ENCODE results near the gene FAM20C. TPM values are rescaled to one million over a fixed set of nuclear protein-coding genes. Genes with fewer than 3 reads are reported as not detected.

The FAM20C gene
- total RNA-seq, 2 donors from 2014 or later: 33.5 to 53.5 TPM

DNA sequence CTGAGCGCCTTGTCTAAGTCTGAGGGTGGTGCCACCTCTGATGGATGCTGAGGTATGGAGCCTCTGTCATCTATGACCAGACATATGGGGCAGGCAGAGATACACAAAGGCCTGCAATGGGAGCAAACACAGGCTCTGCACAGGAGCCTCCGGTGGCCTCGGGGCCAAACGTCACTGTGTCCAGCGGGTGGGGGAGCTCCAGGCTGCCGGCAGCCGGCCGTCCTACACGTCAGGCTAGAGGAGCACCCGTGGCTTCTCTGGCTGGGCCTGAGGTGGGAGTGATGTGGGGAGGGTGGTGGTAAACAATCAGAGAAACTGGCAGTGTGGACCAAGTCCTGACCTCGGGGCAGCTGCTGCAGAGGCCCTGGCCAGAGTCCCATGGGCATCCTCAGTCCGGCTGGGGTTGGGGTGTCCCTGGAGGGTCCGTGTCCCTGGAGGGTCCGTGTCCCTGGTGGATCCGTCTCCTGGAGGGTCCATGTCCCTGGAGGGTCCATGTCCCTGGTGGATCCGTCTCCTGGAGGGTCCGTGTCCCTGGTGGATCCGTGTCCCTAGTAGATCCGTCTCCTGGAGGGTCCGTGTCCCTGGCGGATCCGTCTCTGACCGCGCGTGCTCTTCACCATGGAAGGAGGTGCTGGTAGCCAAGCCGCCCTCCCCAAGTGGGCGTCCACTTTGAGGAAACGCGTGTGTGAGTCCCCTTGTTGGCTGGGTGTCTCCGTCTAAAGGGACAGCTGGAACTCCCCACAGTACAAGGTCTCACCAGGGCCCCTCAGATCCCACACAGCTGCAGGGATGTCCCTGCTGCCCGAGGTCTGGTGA lies 24.2 kb upstream of the FAM20C start:
- no peak overlapping the region for H3K9ac ChIP-seq (ENCODE audit: extremely low read depth, low read length, poor library complexity, severe bottlenecking)
- TF ChIP-seq, protein P1, sequence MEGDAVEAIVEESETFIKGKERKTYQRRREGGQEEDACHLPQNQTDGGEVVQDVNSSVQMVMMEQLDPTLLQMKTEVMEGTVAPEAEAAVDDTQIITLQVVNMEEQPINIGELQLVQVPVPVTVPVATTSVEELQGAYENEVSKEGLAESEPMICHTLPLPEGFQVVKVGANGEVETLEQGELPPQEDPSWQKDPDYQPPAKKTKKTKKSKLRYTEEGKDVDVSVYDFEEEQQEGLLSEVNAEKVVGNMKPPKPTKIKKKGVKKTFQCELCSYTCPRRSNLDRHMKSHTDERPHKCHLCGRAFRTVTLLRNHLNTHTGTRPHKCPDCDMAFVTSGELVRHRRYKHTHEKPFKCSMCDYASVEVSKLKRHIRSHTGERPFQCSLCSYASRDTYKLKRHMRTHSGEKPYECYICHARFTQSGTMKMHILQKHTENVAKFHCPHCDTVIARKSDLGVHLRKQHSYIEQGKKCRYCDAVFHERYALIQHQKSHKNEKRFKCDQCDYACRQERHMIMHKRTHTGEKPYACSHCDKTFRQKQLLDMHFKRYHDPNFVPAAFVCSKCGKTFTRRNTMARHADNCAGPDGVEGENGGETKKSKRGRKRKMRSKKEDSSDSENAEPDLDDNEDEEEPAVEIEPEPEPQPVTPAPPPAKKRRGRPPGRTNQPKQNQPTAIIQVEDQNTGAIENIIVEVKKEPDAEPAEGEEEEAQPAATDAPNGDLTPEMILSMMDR (conservative IDR thresholded peaks at IDR 0.05): no peak
- no peak overlapping the region for H3K27ac Mint-ChIP-seq
- no peaks in the 10 kb centered on the region for H3K36me3 Mint-ChIP-seq (ENCODE audit: low read depth)
- 92 to 96% methylated on average over 23 to 31 of the region's 31 CpGs for WGBS, 2 experiments (ENCODE audit: insufficient coverage in 1 of 2, insufficient read length in 1 of 2)
- H3K4me1 Mint-ChIP-seq: peaks cover 4% of the 10 kb centered on the region
- DNase-seq: no peak
- no peak overlapping the region for H3K4me3 Mint-ChIP-seq
- peaks cover 5% of the 10 kb centered on the region for H3K4me1 ChIP-seq (ENCODE audit: control insufficient read depth, insufficient read depth, low read length)
- H3K9me3 ChIP-seq (ENCODE audit: control insufficient read depth, low read length): no peaks in the 10 kb centered on the region
- peaks cover 28% of the 10 kb centered on the region for H3K27me3 Mint-ChIP-seq (ENCODE audit: insufficient read depth)
- H3K36me3 ChIP-seq (ENCODE audit: control insufficient read depth, insufficient read depth, low read length): no peaks in the 10 kb centered on the region
- H3K27ac ChIP-seq (ENCODE audit: low read depth, low read length): no peak overlapping the region
- no peaks in the 10 kb centered on the region for H3K27me3 ChIP-seq (ENCODE audit: control insufficient read depth, insufficient read depth, low read length, poor library complexity, severe bottlenecking)
- H3K4me3 ChIP-seq (ENCODE audit: low read length): no peak overlapping the region
- H3K9me3 Mint-ChIP-seq: no peaks in the 10 kb centered on the region

DNA sequence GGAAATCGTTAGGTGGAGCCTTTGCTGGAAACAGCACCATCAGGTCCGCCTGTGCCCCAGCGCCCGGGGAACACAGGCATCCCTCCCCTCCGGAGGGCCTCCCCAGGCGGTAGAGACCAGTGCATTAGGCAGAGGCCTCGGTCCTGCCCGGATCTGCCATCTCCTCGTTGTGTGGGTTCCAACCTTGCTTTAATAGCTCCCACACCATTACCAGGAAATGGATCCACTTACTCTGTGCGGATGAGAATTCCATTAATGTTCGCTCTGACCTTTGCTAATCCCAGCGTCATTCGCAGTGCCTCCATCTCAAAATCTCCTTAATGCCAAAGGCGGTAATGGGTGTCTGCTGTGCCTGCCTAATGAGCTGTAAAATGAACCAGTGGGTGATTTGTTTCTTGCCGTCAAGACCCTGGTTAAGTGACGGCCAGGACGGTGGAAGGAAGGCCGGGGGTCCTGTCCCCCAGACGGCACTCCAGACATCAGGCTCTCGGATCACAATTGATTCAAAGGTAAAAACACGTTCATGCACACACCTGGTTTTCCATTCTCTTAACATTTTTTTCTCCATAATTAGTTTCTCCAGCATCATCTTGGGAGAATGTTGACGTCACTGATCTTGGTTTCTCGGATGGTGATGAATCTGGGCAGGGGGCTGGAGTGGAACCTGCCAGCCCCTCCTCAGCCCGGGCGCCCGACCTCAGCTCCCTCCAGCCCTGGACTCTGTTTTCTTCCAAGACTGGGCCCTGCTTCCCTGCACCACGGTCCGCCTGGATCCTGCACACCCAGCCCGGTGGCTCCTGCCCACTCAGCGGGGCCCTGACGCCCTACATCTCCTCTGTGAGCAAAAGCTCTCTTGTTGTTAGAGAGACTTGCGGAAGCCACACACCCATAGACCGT lies 22.8 kb upstream of the FAM20C start:
- Mint-ChIP-seq H3K9me3 (no peaks in the 10 kb centered on the region), H3K4me3 (no peak overlapping the region), H3K27me3 (ENCODE audit: insufficient read depth) (peaks cover 21% of the 10 kb centered on the region), H3K27ac (no peak overlapping the region), H3K4me1 (peaks cover 4% of the 10 kb centered on the region), H3K36me3 (ENCODE audit: low read depth) (no peaks in the 10 kb centered on the region)
- no peaks in the 10 kb centered on the region for H3K9me3 ChIP-seq (ENCODE audit: control insufficient read depth, low read length)
- H3K4me3 ChIP-seq (ENCODE audit: low read length): no peak overlapping the region
- no peak for DNase-seq
- peaks cover 5% of the 10 kb centered on the region for H3K4me1 ChIP-seq (ENCODE audit: control insufficient read depth, insufficient read depth, low read length)
- no peaks in the 10 kb centered on the region for H3K27me3 ChIP-seq (ENCODE audit: control insufficient read depth, insufficient read depth, low read length, poor library complexity, severe bottlenecking)
- H3K9ac ChIP-seq (ENCODE audit: extremely low read depth, low read length, poor library complexity, severe bottlenecking): no peak overlapping the region
- TF ChIP-seq, protein P1 (conservative IDR thresholded peaks at IDR 0.05): no peak
- no peak overlapping the region for H3K27ac ChIP-seq (ENCODE audit: low read depth, low read length)
- WGBS, 2 experiments (ENCODE audit: insufficient coverage in 1 of 2, insufficient read length in 1 of 2): 94% methylated on average over 30 to 33 of the region's 33 CpGs
- no peaks in the 10 kb centered on the region for H3K36me3 ChIP-seq (ENCODE audit: control insufficient read depth, insufficient read depth, low read length)

- DNase-seq: no peak
- Histone ChIP-seq H3K27ac (ENCODE audit: low read depth, low read length) (no peak overlapping the region), H3K4me1 (ENCODE audit: control insufficient read depth, insufficient read depth, low read length) (peaks cover 1% of the 10 kb centered on the region), H3K9ac (ENCODE audit: extremely low read depth, low read length, poor library complexity, severe bottlenecking) (no peak overlapping the region), H3K36me3 (ENCODE audit: control insufficient read depth, insufficient read depth, low read length) (no peaks in the 10 kb centered on the region), H3K9me3 (ENCODE audit: control insufficient read depth, low read length) (no peaks in the 10 kb centered on the region), H3K4me3 (ENCODE audit: low read length) (no peak overlapping the region), H3K27me3 (ENCODE audit: control insufficient read depth, insufficient read depth, low read length, poor library complexity, severe bottlenecking) (no peaks in the 10 kb centered on the region)
- Mint-ChIP-seq H3K4me3 (no peak overlapping the region), H3K4me1 (peaks cover under 1% of the 10 kb centered on the region), H3K36me3 (ENCODE audit: low read depth) (no peaks in the 10 kb centered on the region), H3K27ac (no peak overlapping the region), H3K9me3 (no peaks in the 10 kb centered on the region), H3K27me3 (ENCODE audit: insufficient read depth) (peaks cover 18% of the 10 kb centered on the region)
- TF ChIP-seq, protein P1 (conservative IDR thresholded peaks at IDR 0.05): no peak
- WGBS, 2 experiments (ENCODE audit: insufficient coverage in 1 of 2, insufficient read length in 1 of 2): 93 to 98% methylated on average over 28 to 31 of the region's 31 CpGs
Observed at GRCh38 chr7:170551-171363, 21.6 kb upstream of the FAM20C start.

Measured in endodermal cell (in vitro differentiated cells).